GM21576 (cell line): Measurements from ENCODE around the gene GLIS1.

Experiments used
- ATAC-seq: cut with Tn5 transposase; IDR thresholded peaks from one replicate; pipeline ENCODE4 v1.9.1; 2021; ENCODE audit warnings: mild to moderate bottlenecking, moderate library complexity; ENCODE audit not compliant: unreplicated experiment

GLIS1 gene

DNA sequence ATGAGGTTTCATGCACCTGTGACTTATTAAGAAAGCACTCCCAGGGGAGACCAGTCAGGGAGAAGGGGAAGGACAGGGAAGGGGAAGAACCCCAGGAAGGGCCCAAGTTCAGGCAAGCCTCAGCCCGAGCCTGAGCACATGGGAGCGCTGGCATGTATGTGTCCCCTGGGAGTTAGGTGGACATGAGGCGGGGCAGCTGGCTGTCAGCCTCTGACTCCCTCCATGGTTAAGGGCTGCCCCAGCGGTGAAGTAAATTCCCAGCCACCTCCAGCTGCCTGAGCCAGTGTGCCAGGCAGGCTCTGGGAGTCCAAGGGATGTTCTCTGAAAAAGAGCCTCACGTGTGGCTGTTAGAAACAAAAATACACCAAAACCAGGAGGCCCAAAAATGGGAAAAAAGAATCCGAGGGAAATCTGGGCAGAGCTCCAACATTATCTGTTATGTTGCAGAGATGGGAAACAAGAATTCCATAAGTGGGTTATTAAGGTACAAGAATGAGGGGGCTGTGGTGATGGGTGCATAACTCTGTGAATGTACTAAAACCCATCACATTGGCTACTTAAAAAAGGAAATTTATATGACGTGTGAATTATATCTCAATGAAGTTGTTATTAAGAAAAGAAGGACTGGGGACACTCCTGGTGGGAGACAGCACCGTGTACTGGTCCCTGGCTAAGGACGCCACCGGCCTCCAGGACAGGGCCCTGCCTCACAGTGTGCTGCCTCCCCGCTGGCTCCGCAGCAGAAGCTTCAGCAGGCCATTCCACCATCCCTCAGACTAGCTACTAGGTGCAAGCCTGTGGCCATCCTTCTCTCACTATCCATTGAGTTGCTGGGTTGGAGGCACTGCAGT, 261.1 kb downstream of the GLIS1 start:
- ATAC-seq: no peak

DNA sequence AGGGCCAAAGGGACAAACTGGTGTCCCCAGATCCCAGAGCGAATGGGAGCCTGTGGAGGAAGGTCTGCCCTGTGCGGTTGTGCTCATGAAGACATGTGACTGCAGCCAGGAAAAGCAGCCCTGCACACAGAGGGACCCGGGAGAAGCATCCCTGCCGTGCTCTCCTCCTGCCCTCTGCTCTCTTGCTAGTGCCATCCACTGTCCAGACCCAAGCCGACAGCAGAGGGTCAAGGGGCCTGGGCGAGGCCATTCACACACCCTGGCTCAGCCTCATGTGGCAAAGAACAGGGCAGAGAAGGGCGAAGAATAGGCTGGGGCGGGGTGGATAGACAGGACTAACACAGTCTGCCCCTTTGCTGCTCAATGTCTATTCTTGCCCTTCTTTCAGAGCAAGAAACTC, 262.4 kb downstream of the GLIS1 start:
- no peak for ATAC-seq

DNA sequence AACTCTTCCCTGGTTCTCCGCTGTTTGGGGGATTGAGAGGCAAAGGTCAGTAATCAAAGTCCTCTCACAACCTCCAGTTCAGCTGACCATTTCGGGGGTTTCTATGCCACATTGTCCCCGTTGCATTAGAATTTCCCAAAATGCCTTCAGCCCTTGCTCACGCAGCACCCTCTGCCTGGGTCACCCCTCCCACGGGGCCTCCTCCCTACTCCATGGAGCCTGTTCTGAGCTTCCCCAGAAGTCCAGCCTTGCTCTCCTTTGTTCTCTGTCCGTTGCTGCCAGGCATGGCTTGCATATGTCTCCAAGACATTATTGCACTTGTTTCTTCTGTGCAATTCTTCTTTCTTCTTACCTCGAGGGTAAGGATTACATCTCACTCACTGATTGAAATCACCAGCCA, 263.3 kb downstream of the GLIS1 start:
- no peak for ATAC-seq

GRCh38 chr1:53473463-53473862, 265.5 kb downstream of the GLIS1 start:
- ATAC-seq: no peak

GRCh38 chr1:53471000-53471399, 268.0 kb downstream of the GLIS1 start:
- no peak for ATAC-seq

- no peak for ATAC-seq
These were observed 268.4 kb downstream of the GLIS1 start for GRCh38 chr1:53470584-53470983.

DNA sequence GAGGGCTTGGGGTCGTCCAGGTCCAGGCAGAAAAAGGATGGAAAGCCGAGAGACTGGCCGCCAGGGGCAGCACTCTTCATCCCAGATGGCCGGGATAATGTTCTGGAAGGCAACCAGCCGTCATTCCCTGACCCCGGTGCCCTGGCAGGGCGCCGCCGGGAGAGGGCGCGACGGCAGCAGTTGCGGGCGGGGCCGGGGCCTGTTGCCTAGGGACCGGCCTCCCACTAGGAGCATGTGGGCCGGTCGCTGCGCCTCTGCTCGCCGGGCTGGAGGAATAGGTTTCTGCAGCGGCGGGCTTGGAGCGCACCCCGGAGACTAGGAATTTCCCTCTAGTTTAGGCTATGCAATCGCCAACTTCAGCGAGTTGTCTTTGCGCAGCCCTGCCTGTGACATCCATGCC, 268.8 kb downstream of the GLIS1 start:
- ATAC-seq: no peak

DNA sequence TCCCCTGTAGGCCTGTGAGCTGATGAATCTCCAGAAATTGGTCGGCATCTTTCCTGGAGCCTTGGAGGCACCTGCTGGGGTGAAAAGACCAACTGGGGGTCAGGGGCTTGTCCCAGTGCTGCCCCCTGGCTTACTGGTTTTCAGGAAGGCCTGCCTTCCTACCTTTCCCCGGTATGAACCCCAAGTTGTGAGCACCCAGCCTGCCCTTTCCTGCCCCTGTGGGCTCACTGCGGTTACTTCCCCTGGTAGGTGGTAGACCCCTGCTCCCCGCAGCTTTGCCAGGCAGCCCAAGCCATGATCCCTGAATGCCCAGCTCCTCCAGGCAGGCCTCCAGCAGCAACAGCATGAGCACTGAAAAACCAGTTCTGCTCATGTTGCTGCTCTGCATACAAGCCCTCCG, 269.6 kb downstream of the GLIS1 start:
- no peak for ATAC-seq

- ATAC-seq: no peak
These were observed 270.6 kb downstream of the GLIS1 start for GRCh38 chr1:53468374-53468773.

GRCh38 chr1:53467391-53467790, 271.6 kb downstream of the GLIS1 start:
- ATAC-seq: no peak

DNA sequence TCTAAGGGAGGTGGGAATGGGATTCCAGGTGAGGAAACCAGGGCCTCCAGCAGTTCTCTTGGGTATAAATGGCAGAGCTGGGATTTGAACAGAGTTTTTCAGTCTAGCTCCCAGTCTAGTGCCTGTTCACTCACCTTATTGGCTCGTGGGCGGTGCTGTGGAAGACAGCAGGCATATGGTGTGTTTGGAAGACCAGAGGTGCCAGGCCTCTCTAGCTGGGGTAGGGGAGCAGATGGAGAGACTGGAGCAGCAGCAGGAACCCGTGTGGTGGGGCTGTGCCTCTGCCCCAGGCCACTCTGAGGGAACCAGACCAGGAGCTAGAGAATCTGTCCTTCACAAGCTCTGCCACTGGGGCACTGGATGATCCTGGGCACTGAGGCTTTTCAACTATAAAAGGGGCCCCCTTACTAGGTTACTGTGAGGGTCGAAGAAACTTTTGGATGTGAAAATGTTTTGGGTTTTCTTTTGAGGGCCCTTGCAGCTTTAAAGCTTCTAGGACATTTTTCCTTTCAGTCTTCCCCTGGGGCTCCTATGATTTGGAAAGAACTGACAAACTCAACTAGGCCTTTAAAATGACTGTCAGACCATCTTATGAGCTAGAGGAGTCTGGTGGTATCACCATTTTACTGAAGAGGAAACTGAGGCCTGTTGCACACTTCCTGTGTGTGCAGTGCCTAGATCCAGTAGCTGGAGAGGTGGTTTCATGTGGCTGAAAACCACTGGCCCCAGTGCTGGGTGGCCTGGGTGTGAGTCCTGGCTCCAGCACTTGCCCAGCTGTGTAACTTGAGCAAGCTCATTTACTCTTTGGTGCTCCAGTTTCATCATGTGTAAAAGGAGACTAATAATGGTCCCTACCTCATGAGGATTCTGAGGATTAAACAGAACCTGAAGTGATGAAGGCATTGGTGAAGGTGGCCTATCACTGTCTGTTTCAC, 273.7 kb downstream of the GLIS1 start:
- no peak for ATAC-seq

- no peak for ATAC-seq
These were observed 274.7 kb downstream of the GLIS1 start for GRCh38 chr1:53463961-53464899.

GRCh38 chr1:53462769-53463501, 276.0 kb downstream of the GLIS1 start:
- no peak for ATAC-seq

DNA sequence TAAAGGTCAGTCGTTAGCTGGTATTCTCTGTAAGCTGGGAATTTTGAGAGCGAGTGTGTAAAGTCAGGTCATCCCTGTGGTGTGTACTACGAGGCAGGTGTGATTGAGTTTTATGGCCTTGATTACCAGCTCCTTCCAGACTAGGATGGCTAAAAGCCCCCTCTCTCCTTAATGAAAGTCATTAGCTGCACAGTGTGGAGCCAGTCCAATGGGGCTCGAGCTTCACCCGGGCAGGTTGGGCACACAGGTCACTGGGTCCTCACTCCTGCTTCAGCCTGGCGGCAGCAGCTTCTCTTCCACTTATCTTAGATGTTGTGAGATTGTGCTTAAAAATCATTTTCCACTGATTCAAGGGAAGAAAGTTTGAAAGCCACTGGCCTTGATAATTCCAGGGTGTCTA, 276.8 kb downstream of the GLIS1 start:
- no peak for ATAC-seq

GRCh38 chr1:53461323-53462044, 277.5 kb downstream of the GLIS1 start:
- no peak for ATAC-seq

- no peak for ATAC-seq
These were observed 278.2 kb downstream of the GLIS1 start for GRCh38 chr1:53460666-53461322.

GRCh38 chr1:53460211-53460634, 278.7 kb downstream of the GLIS1 start:
- no peak for ATAC-seq

DNA sequence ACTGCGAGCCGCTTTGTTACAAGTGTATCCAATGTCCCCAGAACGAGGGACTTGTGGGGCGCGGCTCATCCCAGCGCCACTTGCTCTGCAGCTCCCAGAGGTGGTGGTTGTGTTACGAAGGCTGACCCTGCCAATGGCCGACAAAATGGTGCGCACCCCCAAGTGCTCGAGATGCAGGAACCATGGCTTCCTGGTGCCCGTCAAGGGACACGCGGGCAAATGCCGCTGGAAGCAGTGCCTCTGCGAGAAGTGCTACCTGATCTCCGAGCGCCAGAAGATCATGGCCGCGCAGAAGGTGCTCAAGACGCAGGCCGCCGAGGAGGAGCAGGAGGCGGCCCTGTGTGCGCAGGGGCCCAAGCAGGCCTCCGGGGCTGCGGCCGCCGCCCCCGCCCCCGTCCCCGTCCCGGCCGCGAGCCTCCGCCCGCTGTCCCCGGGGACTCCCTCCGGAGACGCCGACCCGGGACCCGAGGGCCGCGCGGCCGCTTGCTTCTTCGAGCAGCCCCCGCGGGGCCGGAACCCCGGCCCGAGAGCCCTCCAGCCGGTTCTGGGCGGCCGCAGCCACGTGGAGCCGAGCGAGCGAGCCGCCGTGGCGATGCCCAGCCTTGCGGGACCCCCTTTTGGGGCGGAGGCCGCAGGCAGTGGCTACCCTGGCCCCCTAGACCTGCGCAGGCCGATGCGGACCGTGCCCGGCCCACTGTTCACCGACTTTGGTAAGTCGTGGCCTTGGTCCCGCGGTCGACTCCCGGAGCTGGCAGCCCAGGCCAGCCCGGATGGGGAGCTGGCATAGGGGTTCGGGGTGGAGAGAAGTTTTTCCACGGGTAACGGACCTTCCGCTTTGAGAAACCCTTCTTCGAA, 279.4 kb downstream of the GLIS1 start, which contains the start of gene DMRTB1:
Gene DMRTB1 (plus strand): TSS at position 79 of the 855 bp plus-strand sequence. CDS start 55 bp downstream, at position 134.
- ATAC-seq: no peak
